Muscle of leg (tissue), 11 donors: ENCODE data around the gene TOPBP1. TPM values are rescaled to one million over a fixed set of nuclear protein-coding genes. Genes with fewer than 3 reads are reported as not detected.

Experiments
- DNase-seq: peaks from one replicate; pipeline ENCODE4 v3.0.0; 2013
- H3K27ac ChIP-seq: one replicate; pipeline ENCODE4 v1.5.1; 2013; ENCODE audit warnings: mild to moderate bottlenecking, low read length, control low read depth
- H3K27me3 ChIP-seq: one replicate; pipeline ENCODE4 v1.6.1; 2013; ENCODE audit warnings: low read length; ENCODE audit not compliant: control insufficient read depth, insufficient read depth
- H3K36me3 ChIP-seq: one replicate; pipeline ENCODE4 v1.6.1; 2013; ENCODE audit warnings: low read length; ENCODE audit not compliant: control insufficient read depth, insufficient read depth
- H3K4me1 ChIP-seq: one replicate; pipeline ENCODE4 v1.6.1; 2013; ENCODE audit warnings: low read length; ENCODE audit not compliant: control insufficient read depth, insufficient read depth
- H3K4me3 ChIP-seq: one replicate; pipeline ENCODE4 v1.5.1; 2013; ENCODE audit warnings: low read length, control low read depth
- H3K9me3 ChIP-seq: replicated peaks from 2 replicates; pipeline ENCODE4 v1.6.1; 2013; ENCODE audit warnings: low read depth, low read length; ENCODE audit not compliant: control insufficient read depth
- WGBS: methylation state at CpG from one replicate; pipeline ENCODE4 v1.1.5; 2013; ENCODE audit warnings: missing lambda C conversion rate; ENCODE audit not compliant: insufficient coverage; 5-methylcytosine and 5-hydroxymethylcytosine counted together
- polyA plus RNA-seq, 8 donors: library from polyadenylated mRNA; unstranded; fragments of 120-200 nt; gene quantifications; one replicate each; pipeline versions ENCODE4 v1.2.1 to v1.2.3, GENCODE V29; 2013; ENCODE audit warnings: inconsistent platforms in 1 of 8, low replicate concordance in 1 of 8; ENCODE audit not compliant: insufficient read length in 8 of 8, insufficient read depth in 1 of 8
- total RNA-seq: library from RNA; stranded (reverse); fragments of 120-200 nt; gene quantifications from one replicate; pipeline ENCODE4 v1.2.4, GENCODE V29; 2013

Gene TOPBP1
- total and polyA plus RNA-seq, 9 donors = 19.8 to 28.5 (median 26.6) TPM

GRCh38 chr3:133610031-133610430 lies 51.7 kb downstream of the TOPBP1 start:
- Histone ChIP-seq H3K36me3 (peaks cover 26% of the 10 kb centered on the region), H3K27me3 (no peaks in the 10 kb centered on the region), H3K9me3 (no peaks in the 10 kb centered on the region), H3K27ac (no peak overlapping the region), H3K4me1 (no peaks in the 10 kb centered on the region), H3K4me3 (no peak overlapping the region)
- DNase-seq = no peak

- WGBS = no CpG with 5 or more reads among the region's 2 CpGs
- H3K27ac ChIP-seq = no peak overlapping the region
- peaks cover 25% of the 10 kb centered on the region for H3K36me3 ChIP-seq
- no peaks in the 10 kb centered on the region for H3K9me3 ChIP-seq
- H3K27me3 ChIP-seq = no peaks in the 10 kb centered on the region
- no peak overlapping the region for H3K4me3 ChIP-seq
- H3K4me1 ChIP-seq = no peaks in the 10 kb centered on the region
- DNase-seq = no peak
These were observed 53.4 kb downstream of the TOPBP1 start for GRCh38 chr3:133608388-133608787.

GRCh38 chr3:133607816-133608215 lies 53.9 kb downstream of the TOPBP1 start:
- peaks cover 24% of the 10 kb centered on the region for H3K36me3 ChIP-seq
- H3K4me3 ChIP-seq = no peak overlapping the region
- H3K9me3 ChIP-seq = no peaks in the 10 kb centered on the region
- H3K27ac ChIP-seq = no peak overlapping the region
- no peaks in the 10 kb centered on the region for H3K4me1 ChIP-seq
- H3K27me3 ChIP-seq = no peaks in the 10 kb centered on the region
- 100% methylated on average over 1 of the region's 1 CpG for WGBS
- no peak for DNase-seq

- Histone ChIP-seq H3K36me3 (peaks cover 21% of the 10 kb centered on the region), H3K4me3 (no peak overlapping the region), H3K4me1 (no peaks in the 10 kb centered on the region), H3K9me3 (no peaks in the 10 kb centered on the region), H3K27me3 (no peaks in the 10 kb centered on the region), H3K27ac (no peak overlapping the region)
- DNase-seq = no peak
- WGBS = no CpG with 5 or more reads among the region's 4 CpGs
These were observed 54.8 kb downstream of the TOPBP1 start for GRCh38 chr3:133606902-133607301.

- Histone ChIP-seq H3K27me3 (no peaks in the 10 kb centered on the region), H3K4me3 (no peak overlapping the region), H3K36me3 (peaks cover 19% of the 10 kb centered on the region), H3K4me1 (no peaks in the 10 kb centered on the region), H3K27ac (no peak overlapping the region), H3K9me3 (no peaks in the 10 kb centered on the region)
- no peak for DNase-seq
- WGBS = no CpG with 5 or more reads among the region's 1 CpG
These were observed 55.4 kb downstream of the TOPBP1 start for GRCh38 chr3:133606342-133606741.

- Histone ChIP-seq H3K27ac (no peak overlapping the region), H3K4me3 (no peak overlapping the region), H3K9me3 (no peaks in the 10 kb centered on the region), H3K27me3 (no peaks in the 10 kb centered on the region), H3K36me3 (peaks cover 12% of the 10 kb centered on the region), H3K4me1 (no peaks in the 10 kb centered on the region)
- WGBS = no CpG with 5 or more reads among the region's 1 CpG
- no peak for DNase-seq
These were observed 61.1 kb downstream of the TOPBP1 start for GRCh38 chr3:133600572-133601081.

GRCh38 chr3:133599280-133599679 lies 62.5 kb downstream of the TOPBP1 start:
- Histone ChIP-seq H3K9me3 (no peaks in the 10 kb centered on the region), H3K36me3 (peaks cover 10% of the 10 kb centered on the region), H3K4me1 (no peaks in the 10 kb centered on the region), H3K27me3 (no peaks in the 10 kb centered on the region), H3K4me3 (no peak overlapping the region), H3K27ac (no peak overlapping the region)
- WGBS = no CpG with 5 or more reads among the region's 2 CpGs
- DNase-seq = no peak

GRCh38 chr3:133598405-133598804 lies 63.3 kb downstream of the TOPBP1 start:
- H3K9me3 ChIP-seq = no peaks in the 10 kb centered on the region
- H3K36me3 ChIP-seq = peaks cover 10% of the 10 kb centered on the region
- DNase-seq = no peak
- WGBS = no CpG with 5 or more reads among the region's 3 CpGs
- H3K4me3 ChIP-seq = no peak overlapping the region
- H3K27me3 ChIP-seq = no peaks in the 10 kb centered on the region
- no peaks in the 10 kb centered on the region for H3K4me1 ChIP-seq
- H3K27ac ChIP-seq = no peak overlapping the region

GRCh38 chr3:133595341-133595740 lies 66.4 kb downstream of the TOPBP1 start:
- no peak overlapping the region for H3K4me3 ChIP-seq
- WGBS = no CpG with 5 or more reads among the region's 1 CpG
- peaks cover 6% of the 10 kb centered on the region for H3K36me3 ChIP-seq
- no peaks in the 10 kb centered on the region for H3K27me3 ChIP-seq
- DNase-seq = no peak
- H3K9me3 ChIP-seq = no peaks in the 10 kb centered on the region
- no peaks in the 10 kb centered on the region for H3K4me1 ChIP-seq
- no peak overlapping the region for H3K27ac ChIP-seq

GRCh38 chr3:133593243-133593642 lies 68.5 kb downstream of the TOPBP1 start:
- H3K4me1 ChIP-seq = no peaks in the 10 kb centered on the region
- WGBS = 85% methylated on average over 2 of the region's 2 CpGs
- no peak overlapping the region for H3K27ac ChIP-seq
- H3K36me3 ChIP-seq = peaks cover 17% of the 10 kb centered on the region
- no peaks in the 10 kb centered on the region for H3K9me3 ChIP-seq
- no peaks in the 10 kb centered on the region for H3K27me3 ChIP-seq
- H3K4me3 ChIP-seq = no peak overlapping the region
- no peak for DNase-seq

- no peaks in the 10 kb centered on the region for H3K4me1 ChIP-seq
- WGBS = no CpG with 5 or more reads among the region's 5 CpGs
- H3K9me3 ChIP-seq = no peaks in the 10 kb centered on the region
- no peak for DNase-seq
- H3K36me3 ChIP-seq = peaks cover 17% of the 10 kb centered on the region
- H3K27me3 ChIP-seq = no peaks in the 10 kb centered on the region
- no peak overlapping the region for H3K4me3 ChIP-seq
- H3K27ac ChIP-seq = no peak overlapping the region
These were observed 68.9 kb downstream of the TOPBP1 start for GRCh38 chr3:133592843-133593242.
